OCI-LY3 (cell line): Measurements from ENCODE around the gene IQCE.
"Not testable (repeated sequence)": the region's sequence is repeated elsewhere in the genome, so short reads cannot be mapped to it uniquely, and the experiment has no call there.

Experiments used
- H2AFZ ChIP-seq: fragments of 200-600, 300-600 bp; shearing (Covaris generic); 2 replicates; pipeline ENCODE4 v1.6.0; 2014; ENCODE audit warnings: antibody characterized with exemption, low read depth, low read length
- H3K27ac ChIP-seq: fragments of 200-600, 300-600 bp; sonication (generic); 2 replicates; pipeline ENCODE4 v1.5.1; 2014; ENCODE audit warnings: mild to moderate bottlenecking, low read length, moderate library complexity, mixed read lengths
- H3K27me3 ChIP-seq: fragments of 200-600, 300-600 bp; sonication (generic); 2 replicates; pipeline ENCODE4 v1.6.1; 2014; ENCODE audit warnings: low read depth, low read length, mixed read lengths
- H3K36me3 ChIP-seq: fragments of 200-600, 300-600 bp; sonication (generic); replicated peaks from 2 replicates; pipeline ENCODE3; 2014; ENCODE audit warnings: low read depth, low read length, mixed read lengths
- H3K4me1 ChIP-seq: fragments of 300-600, 200-600 bp; sonication (generic); 2 replicates; pipeline ENCODE4 v1.6.1; 2014; ENCODE audit warnings: low read length, mixed read lengths
- H3K4me2 ChIP-seq: fragments of 200-600, 300-600 bp; sonication (generic); 2 replicates; pipeline ENCODE4 v1.6.1; 2014; ENCODE audit warnings: low read length, mixed read lengths
- H3K4me3 ChIP-seq: fragments of 300-600, 200-600 bp; sonication (generic); 2 replicates; pipeline ENCODE4 v1.5.1; 2014; ENCODE audit warnings: antibody characterized with exemption, mild to moderate bottlenecking, low read length, moderate library complexity
- H3K79me2 ChIP-seq: fragments of 300-600, 200-600 bp; shearing (Covaris generic); 2 replicates; pipeline ENCODE4 v1.6.1; 2014; ENCODE audit warnings: mild to moderate bottlenecking, low read length, mixed read lengths
- H3K9ac ChIP-seq: fragments of 300-600, 200-600 bp; shearing (Covaris generic); 2 replicates; pipeline ENCODE4 v1.6.0; 2014; ENCODE audit warnings: mild to moderate bottlenecking, low read length, moderate library complexity
- H3K9me3 ChIP-seq: fragments of 200-600, 300-600 bp; shearing (Covaris generic); 2 replicates; pipeline ENCODE4 v1.6.1; 2014; ENCODE audit warnings: low read length, mixed read lengths; ENCODE audit not compliant: insufficient read depth
- H4K20me1 ChIP-seq: fragments of 200-600, 300-600 bp; sonication (generic); 2 replicates; pipeline ENCODE4 v1.6.1; 2016; ENCODE audit warnings: low read length, mixed read lengths; ENCODE audit not compliant: insufficient read depth
- EZH2phosphoT487 ChIP-seq: fragments of 200-600 bp; shearing (Covaris generic); IDR thresholded peaks from 2 replicates; pipeline ENCODE4 v1.6.1; 2018; ENCODE audit warnings: antibody characterized with exemption, mixed run types, low read depth
- TF ChIP-seq, protein P1 (sequence below): fragments of 200-600, 300-600 bp; sonication (generic); IDR thresholded peaks from 2 replicates; pipeline ENCODE4 v1.5.1; 2014; ENCODE audit warnings: antibody characterized with exemption, low read length, low read depth

IQCE gene

DNA sequence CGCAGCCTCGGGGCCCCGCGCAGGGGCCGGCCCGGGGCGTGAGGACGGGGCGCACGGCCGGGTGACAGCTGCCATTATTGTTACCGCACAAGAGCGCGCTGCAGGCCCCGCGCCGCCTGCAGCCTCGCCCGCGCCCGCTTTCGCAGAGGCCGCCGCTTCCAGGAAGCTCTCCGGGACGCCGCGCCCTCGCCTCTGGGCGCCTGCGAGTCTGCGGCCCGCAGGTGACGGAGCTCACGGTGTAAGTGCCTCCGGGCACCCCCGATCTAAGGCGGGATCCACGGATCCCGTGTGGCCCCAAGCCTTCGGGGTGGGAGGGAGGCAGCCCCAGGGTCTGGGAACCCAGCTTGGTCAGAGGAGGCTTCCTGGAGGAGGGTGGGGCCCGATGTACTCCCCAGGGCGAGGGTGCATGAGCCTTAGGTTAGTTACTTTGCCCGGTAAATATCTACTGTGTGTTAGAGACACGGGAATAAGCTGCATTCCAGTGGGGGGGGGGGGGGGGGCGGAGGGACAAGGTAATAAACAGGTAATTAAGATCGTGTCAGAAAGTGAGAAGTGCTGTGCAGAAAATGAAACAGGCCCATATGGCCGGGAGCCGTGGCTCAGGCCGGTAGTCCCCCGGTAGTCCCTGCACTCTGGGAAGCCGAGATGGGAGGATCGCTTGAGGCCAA is 638 bp downstream of the IQCE start:
- Histone ChIP-seq H3K79me2 (peaks cover 57% of the 10 kb centered on the region), H3K9me3 (no peaks in the 10 kb centered on the region), H3K4me2 (peak overlapping the region; percentile 77), H2AFZ (no peak overlapping the region), H3K4me1 (peaks cover 30% of the 10 kb centered on the region), H3K4me3 (peak overlapping the region; percentile 98), H4K20me1 (no peaks in the 10 kb centered on the region), H3K27ac (peak overlapping the region; percentile 81), H3K27me3 (no peaks in the 10 kb centered on the region), H3K36me3 (peaks cover 5% of the 10 kb centered on the region), H3K9ac (peak overlapping the region; percentile 90)
- no peak for TF ChIP-seq EZH2phosphoT487
- TF ChIP-seq, protein P1, sequence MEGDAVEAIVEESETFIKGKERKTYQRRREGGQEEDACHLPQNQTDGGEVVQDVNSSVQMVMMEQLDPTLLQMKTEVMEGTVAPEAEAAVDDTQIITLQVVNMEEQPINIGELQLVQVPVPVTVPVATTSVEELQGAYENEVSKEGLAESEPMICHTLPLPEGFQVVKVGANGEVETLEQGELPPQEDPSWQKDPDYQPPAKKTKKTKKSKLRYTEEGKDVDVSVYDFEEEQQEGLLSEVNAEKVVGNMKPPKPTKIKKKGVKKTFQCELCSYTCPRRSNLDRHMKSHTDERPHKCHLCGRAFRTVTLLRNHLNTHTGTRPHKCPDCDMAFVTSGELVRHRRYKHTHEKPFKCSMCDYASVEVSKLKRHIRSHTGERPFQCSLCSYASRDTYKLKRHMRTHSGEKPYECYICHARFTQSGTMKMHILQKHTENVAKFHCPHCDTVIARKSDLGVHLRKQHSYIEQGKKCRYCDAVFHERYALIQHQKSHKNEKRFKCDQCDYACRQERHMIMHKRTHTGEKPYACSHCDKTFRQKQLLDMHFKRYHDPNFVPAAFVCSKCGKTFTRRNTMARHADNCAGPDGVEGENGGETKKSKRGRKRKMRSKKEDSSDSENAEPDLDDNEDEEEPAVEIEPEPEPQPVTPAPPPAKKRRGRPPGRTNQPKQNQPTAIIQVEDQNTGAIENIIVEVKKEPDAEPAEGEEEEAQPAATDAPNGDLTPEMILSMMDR: no peak

DNA sequence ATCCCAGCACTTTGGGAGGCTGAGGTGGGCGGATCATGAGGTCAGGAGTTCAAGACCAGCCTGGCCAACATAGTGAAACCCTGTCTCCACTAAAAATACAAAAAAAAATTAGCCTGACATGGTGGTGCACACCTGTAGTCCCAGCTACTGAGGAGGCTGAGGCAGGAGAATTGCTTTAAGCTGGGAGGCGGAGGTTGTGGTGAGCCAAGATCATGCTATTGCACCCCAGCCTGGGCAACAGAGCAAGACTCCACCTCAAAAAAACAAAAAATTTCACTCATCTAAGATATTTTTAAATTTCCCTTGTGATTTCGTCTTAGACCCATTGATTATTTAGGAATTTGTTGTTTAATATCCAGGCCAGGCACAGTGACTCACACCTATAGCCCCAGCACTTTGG is 5.2 kb downstream of the IQCE start:
- not testable (repeated sequence) for H4K20me1 ChIP-seq, H3K9ac ChIP-seq, H3K4me3 ChIP-seq, H3K27ac ChIP-seq, H3K9me3 ChIP-seq, H2AFZ ChIP-seq, H3K36me3 ChIP-seq, H3K4me2 ChIP-seq, H3K27me3 ChIP-seq
- Histone ChIP-seq H3K79me2 (peaks cover 68% of the 10 kb centered on the region), H3K4me1 (peaks cover 71% of the 10 kb centered on the region)

DNA sequence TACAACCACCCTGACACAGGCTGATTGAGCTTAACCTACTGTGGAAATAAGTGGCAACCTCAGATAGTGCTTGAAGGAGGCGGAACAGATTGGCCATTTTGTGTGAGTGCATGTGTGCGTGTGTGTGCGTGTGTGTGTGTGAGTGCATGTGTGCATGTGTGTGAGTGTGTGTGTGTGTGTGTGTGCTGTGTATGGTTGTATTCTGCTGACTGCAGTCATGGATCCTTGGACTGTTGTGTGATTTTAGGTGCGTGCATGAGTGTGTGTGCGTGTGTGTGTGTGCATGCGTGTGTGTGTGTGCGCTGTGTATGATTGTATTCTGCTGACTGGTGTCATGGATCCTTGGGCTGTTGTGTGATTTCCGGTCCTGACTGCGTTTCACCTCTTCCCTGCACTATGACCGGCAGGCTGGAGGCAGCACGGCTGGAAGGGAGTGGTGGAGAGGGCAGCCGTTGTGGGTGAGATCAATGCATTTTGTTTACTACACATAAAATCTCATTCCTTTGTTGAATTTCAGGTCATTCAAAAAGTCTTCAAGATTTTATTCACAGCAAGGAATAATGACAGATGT is 6.3 kb downstream of the IQCE start:
- H3K9ac ChIP-seq: peak overlapping the region; percentile 31; the same call in 1 of the 2 replicates
- H3K27ac ChIP-seq: peak overlapping the region; percentile 99
- H3K4me1 ChIP-seq: peaks cover 69% of the 10 kb centered on the region
- H3K36me3 ChIP-seq: peaks cover 14% of the 10 kb centered on the region
- peak overlapping the region; percentile 53; the same call in 1 of the 2 replicates for H3K4me3 ChIP-seq
- H3K27me3 ChIP-seq: no peaks in the 10 kb centered on the region
- TF ChIP-seq EZH2phosphoT487: no peak
- TF ChIP-seq, protein P1: no peak
- H2AFZ ChIP-seq: no peak overlapping the region
- H4K20me1 ChIP-seq: no peaks in the 10 kb centered on the region
- peaks cover 66% of the 10 kb centered on the region for H3K79me2 ChIP-seq
- H3K4me2 ChIP-seq: peak overlapping the region; percentile 95
- H3K9me3 ChIP-seq: no peaks in the 10 kb centered on the region

DNA sequence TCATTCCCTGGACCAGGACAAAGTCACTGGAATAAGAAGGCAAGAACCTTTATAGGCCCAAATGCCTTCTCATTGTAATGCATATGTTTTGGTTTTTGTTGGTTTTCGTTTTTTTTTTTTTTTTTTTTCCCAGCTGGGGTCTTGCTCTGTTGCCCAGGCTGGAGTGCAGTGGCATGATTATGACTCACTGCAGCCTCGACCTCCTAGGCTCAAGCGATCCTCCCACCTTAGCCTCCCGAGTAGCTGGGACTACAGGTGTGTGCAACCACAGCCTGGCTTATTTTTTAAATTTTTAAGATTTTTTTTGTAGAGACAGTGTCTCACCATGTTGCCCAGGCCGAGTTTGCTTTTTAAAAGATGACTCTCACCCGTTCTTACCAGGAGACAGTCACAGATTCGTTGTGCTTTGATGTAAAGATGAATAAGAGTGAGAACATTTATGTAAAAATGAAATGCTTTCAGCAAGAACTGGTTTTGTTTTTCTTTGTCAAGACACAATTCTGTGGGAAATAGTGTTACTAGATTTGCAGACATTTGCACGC is 7.6 kb downstream of the IQCE start:
- H3K9me3 ChIP-seq: no peaks in the 10 kb centered on the region
- H3K4me1 ChIP-seq: peaks cover 66% of the 10 kb centered on the region
- TF ChIP-seq, protein P1: no peak
- no peak for TF ChIP-seq EZH2phosphoT487
- H4K20me1 ChIP-seq: no peaks in the 10 kb centered on the region
- peak overlapping the region; percentile 74 for H3K4me3 ChIP-seq
- peak overlapping the region; percentile 50; the same call in 1 of the 2 replicates for H3K9ac ChIP-seq
- no peaks in the 10 kb centered on the region for H3K27me3 ChIP-seq
- H3K4me2 ChIP-seq: peak overlapping the region; percentile 95
- peak overlapping the region; percentile 99 for H3K27ac ChIP-seq
- H2AFZ ChIP-seq: no peak overlapping the region
- peaks cover 18% of the 10 kb centered on the region for H3K36me3 ChIP-seq
- peaks cover 54% of the 10 kb centered on the region for H3K79me2 ChIP-seq
